HEK293 (cell line): ENCODE results near the gene SRGN.

ENCODE experiments used
- ZNF394 ChIP-seq: fragments of 450-650 bp; formaldehyde crosslinking; IDR thresholded peaks from 2 replicates; pipeline ENCODE4 v1.5.1; 2016; ENCODE audit warnings: missing biosample characterization, missing genetic modification characterization, mild to moderate bottlenecking, moderate library complexity, borderline replicate concordance
- TF ChIP-seq, protein P1 (sequence below): fragments of 450-650 bp; formaldehyde crosslinking; IDR thresholded peaks from 2 replicates; pipeline ENCODE4 v1.5.1; 2016; ENCODE audit warnings: missing biosample characterization, missing genetic modification characterization

DNA sequence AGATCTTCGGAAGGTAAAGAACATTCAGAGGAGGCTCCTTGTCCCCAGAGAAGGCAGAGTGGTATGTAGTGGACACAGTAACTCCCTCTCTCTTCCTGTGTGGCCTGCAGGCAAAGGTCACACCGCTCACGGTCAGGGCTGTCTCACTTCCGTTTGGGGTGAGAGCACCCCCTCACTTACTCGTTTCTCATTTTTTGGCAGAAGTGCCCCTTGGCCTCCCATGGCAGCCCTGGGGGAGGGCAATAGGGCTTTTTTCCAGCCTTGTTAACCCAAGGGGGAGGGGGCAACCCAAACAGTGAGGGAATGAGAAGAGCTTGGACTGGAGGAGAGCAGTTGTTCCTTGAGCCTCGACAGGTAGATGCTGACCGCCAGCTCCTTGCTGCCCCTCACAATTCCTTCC, 31.8 kb upstream of the SRGN start:
- TF ChIP-seq, protein P1, sequence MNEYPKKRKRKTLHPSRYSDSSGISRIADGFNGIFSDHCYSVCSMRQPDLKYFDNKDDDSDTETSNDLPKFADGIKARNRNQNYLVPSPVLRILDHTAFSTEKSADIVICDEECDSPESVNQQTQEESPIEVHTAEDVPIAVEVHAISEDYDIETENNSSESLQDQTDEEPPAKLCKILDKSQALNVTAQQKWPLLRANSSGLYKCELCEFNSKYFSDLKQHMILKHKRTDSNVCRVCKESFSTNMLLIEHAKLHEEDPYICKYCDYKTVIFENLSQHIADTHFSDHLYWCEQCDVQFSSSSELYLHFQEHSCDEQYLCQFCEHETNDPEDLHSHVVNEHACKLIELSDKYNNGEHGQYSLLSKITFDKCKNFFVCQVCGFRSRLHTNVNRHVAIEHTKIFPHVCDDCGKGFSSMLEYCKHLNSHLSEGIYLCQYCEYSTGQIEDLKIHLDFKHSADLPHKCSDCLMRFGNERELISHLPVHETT (tag by site-specific recombination): no peak
- no peak for TF ChIP-seq ZNF394 (tag by site-specific recombination)
